WERI-Rb-1 (cell line): ENCODE results near the gene RASD1.
A peak's percentile ranks its signal among the peaks of the same experiment; 100 is the strongest.

Experiments used
- DNase-seq: peaks from one replicate; pipeline ENCODE4 v3.0.0-alpha.2; 2020
- H3K27ac ChIP-seq: fragments of 250-450 bp; sonication (Bioruptor Pico); 2 replicates; pipeline ENCODE4 v1.5.1; 2020; ENCODE audit warnings: mild to moderate bottlenecking, moderate library complexity
- H3K27me3 ChIP-seq: fragments of 250-450 bp; sonication (Bioruptor Pico); 2 replicates; pipeline ENCODE4 v1.5.1; 2021; ENCODE audit warnings: mild to moderate bottlenecking, low read depth, moderate library complexity; ENCODE audit not compliant: insufficient read depth, severe bottlenecking
- H3K36me3 ChIP-seq: fragments of 250-450 bp; sonication (Bioruptor Pico); 2 replicates; pipeline ENCODE4 v1.5.1; 2020; ENCODE audit warnings: mild to moderate bottlenecking, moderate library complexity
- H3K4me3 ChIP-seq: 2 replicates; pipeline ENCODE4 v1.5.1; 2011; ENCODE audit warnings: low read depth, mild to moderate bottlenecking, control low read depth, low read length
- H3K9me3 ChIP-seq: fragments of 250-450 bp; sonication (Bioruptor Pico); 2 replicates; pipeline ENCODE4 v1.5.1; 2021; ENCODE audit warnings: mild to moderate bottlenecking, moderate library complexity; ENCODE audit not compliant: severe bottlenecking
- TF ChIP-seq, protein P1 (sequence below): IDR thresholded peaks from 2 replicates; pipeline ENCODE4 v1.5.1; 2011; ENCODE audit warnings: low read depth, mild to moderate bottlenecking, control low read depth, inconsistent platforms, low read length

The RASD1 gene

DNA sequence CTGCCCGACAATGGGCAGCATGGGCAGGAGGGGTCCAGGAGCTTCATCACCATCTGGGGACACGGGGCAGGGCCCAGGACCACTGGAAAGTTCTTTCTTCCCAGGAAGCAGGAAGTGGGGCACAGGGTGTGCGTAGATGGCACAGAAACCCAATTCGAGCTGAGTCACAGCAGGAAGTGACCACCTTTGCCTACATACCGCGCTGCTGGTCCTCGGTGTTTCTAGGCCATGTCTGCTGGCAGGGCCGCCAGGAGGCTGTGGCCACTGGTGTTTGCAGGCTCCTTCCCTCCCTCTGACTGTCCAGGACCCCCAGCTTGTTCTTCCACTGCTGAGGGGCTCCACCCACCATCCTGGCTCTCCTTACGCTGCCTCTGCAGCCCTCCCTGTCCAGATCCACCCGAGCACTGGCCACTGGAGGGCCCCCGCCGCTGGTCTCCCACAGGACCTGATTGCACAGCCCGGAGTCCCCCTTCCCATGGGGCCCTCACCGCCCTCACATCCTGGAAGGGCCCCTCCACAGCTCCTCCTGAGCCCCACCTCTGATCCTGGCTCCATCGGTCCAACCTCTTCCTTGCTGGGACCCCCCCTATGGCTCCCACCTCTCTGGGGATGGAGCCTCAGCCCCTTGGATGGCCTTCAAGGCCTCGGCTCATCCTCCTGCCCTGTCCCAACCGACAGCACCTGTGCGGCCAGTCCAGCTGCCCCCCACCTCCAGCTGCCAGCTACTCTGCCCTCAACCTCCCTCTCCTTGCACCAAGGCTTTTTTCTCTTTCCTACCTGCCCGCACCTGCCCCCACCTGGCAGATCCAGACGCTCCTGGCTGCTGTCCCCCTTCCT, 14.5 kb upstream of the RASD1 start:
- Histone ChIP-seq H3K36me3 (no peaks in the 10 kb centered on the region; the same call in 1 of the 2 replicates), H3K27me3 (no peaks in the 10 kb centered on the region), H3K27ac (no peak overlapping the region), H3K9me3 (no peaks in the 10 kb centered on the region), H3K4me3 (no peak overlapping the region)
- no peak for DNase-seq
- TF ChIP-seq, protein P1, sequence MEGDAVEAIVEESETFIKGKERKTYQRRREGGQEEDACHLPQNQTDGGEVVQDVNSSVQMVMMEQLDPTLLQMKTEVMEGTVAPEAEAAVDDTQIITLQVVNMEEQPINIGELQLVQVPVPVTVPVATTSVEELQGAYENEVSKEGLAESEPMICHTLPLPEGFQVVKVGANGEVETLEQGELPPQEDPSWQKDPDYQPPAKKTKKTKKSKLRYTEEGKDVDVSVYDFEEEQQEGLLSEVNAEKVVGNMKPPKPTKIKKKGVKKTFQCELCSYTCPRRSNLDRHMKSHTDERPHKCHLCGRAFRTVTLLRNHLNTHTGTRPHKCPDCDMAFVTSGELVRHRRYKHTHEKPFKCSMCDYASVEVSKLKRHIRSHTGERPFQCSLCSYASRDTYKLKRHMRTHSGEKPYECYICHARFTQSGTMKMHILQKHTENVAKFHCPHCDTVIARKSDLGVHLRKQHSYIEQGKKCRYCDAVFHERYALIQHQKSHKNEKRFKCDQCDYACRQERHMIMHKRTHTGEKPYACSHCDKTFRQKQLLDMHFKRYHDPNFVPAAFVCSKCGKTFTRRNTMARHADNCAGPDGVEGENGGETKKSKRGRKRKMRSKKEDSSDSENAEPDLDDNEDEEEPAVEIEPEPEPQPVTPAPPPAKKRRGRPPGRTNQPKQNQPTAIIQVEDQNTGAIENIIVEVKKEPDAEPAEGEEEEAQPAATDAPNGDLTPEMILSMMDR = no peak

DNA sequence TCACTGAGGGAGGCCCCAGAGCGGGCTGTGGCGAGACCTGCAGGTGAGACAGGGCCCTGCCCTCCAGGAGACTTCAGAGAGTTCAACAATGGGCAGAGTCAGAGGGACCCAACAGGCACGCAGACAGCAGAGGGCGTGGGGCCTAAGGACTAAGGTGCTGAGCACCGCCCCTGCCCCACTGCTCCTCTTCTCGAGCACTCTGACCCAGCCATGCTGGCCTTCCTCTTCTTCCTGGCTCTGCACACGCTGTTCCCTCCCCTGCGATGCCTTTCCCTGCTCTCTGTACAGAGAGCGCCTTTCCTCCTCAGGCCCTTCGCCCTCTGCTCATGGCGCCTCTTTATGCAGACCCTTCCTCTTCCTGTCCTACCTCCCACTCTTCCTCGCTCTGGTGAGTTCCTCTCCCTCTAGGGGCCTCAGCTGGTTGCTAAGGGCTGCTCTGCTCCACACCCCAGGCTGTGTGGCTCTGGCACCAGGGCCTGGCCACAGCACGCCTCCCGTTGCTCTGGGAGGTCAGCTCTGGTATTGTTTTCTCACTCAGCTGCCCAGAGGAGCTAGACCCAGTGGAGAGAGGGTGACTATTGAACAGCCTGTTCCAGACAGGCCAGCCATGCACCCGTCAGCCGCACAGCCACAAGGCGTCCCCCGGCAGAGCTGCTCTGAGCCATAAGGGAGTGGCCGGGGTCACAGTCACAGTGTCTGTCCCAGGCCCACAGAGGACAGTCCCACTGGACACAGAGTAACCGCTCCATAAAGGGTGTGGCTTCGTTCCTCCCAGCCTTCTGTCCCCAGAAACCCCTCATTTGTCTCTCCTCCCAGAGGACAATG, 13.6 kb upstream of the RASD1 start:
- Histone ChIP-seq H3K9me3 (no peaks in the 10 kb centered on the region), H3K27me3 (no peaks in the 10 kb centered on the region), H3K27ac (no peak overlapping the region), H3K4me3 (no peak overlapping the region), H3K36me3 (no peaks in the 10 kb centered on the region; the same call in 1 of the 2 replicates)
- DNase-seq = no peak
- TF ChIP-seq, protein P1 = no peak

DNA sequence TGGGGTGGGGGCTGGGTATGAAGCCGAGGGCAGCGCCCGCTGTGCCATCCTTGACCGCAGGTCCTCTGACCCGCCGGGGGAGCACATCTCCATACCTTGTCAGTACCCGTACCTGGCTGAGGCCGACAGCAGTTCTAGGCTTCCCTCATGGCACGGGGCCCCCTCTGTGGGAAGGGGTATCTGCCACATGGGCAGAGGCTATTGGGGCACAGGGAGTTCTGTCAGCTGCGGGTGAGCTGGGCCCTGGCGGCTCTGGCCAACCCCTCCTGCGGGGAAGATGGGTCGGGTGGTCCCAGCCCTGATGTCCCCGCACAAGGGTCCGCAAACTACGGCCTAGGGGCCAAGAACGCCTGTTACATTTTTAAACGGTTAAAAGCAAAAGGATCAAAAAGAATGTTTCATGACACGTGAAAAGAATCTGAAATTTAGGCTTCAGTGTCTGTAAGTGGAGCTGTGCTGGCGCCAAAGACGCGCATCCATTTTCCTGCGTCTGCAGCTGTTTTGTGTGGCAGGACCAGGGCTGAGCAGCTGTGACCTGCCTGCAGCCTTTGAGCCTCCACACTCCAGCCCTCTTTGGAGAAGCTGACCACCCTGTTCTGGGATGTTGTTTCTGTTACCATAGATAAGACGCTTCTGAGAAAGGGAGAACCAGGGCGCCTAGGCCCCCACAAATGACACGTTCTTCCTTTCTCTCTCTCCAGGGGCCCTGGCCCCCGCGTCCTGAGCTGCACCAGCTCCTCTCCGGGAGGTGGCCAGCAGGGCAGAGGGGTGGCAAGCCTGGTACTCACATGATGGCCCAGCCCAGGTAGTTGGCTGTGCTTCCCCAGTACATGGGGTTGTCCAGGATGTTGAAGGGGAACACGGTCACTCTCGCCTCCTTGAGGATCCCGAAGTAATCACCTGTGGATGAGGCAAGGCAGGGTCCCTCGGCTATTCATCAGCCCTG, 12.7 kb upstream of the RASD1 start:
- Histone ChIP-seq H3K4me3 (no peak overlapping the region), H3K27ac (no peak overlapping the region), H3K27me3 (no peaks in the 10 kb centered on the region), H3K36me3 (no peaks in the 10 kb centered on the region; the same call in 1 of the 2 replicates), H3K9me3 (no peaks in the 10 kb centered on the region)
- DNase-seq = no peak
- TF ChIP-seq, protein P1 = no peak

DNA sequence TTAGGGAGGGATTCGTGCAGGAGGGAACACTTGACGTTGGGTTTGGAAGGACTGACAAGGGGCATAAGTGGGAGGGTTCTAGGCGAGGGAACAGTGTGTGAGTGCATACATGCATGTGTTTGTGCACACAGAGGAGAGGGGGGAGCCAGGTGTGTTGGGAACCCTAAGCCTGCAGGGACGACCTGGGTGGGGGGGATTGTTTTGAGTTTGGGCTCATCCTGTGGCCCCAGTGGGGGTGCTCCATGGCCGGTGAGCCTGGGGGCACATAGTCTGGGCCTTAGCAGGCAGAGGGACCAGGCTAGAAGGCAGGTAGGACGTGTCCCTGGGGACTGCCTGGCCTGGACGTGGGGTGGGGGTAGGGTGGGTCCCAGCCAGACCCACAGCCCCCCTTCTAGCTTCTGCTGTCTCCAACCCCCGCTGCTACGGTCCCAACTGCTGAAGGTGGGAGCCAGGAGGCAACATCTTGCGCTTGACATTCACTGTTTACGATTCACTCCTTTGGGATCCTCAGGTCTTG, 11.9 kb upstream of the RASD1 start:
- TF ChIP-seq, protein P1 = no peak
- no peak for DNase-seq
- Histone ChIP-seq H3K27ac (peak overlapping the region; percentile 33; the same call in 1 of the 2 replicates), H3K4me3 (no peak overlapping the region), H3K36me3 (no peaks in the 10 kb centered on the region; the same call in 1 of the 2 replicates), H3K27me3 (no peaks in the 10 kb centered on the region), H3K9me3 (no peaks in the 10 kb centered on the region)

DNA sequence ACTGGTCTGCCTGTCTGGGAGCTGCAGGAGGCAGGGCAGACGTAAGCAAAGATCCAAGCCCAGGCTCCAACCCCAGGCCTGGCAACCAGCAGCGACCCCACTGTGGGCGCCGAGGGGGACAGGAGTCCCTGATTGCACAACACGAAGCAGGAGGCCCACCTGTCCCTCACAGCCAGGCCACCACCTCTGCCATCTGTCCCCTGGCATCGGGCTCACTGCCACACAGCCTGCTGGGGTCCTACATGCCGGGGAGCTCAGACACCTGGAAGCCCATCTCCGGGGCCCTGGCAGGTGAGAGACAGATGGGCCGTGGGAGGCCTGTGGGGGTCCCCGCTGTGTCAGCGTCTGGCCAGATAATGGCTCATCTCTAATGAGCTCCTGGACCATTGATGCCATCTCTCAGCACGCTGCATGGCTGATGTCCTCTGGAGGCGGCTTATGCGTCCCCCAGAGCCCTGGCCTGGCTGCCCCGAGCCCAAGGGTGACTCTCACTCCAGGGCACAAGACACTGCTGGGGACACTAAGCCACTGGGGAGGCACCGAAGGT, 11.3 kb upstream of the RASD1 start:
- H3K36me3 ChIP-seq = no peaks in the 10 kb centered on the region; the same call in 1 of the 2 replicates
- H3K27me3 ChIP-seq = no peaks in the 10 kb centered on the region
- TF ChIP-seq, protein P1 = no peak
- peak; percentile 42 for DNase-seq
- H3K4me3 ChIP-seq = no peak overlapping the region
- H3K9me3 ChIP-seq = no peaks in the 10 kb centered on the region
- H3K27ac ChIP-seq = peak overlapping the region; percentile 33
